NCI-H1436 (cell line): ENCODE results near the gene PRPF40B.

Experiments
- DNase-seq: peaks from one replicate; lab custom pipeline; 2025; lab: John Stamatoyannopoulos, UW

The PRPF40B gene

DNA sequence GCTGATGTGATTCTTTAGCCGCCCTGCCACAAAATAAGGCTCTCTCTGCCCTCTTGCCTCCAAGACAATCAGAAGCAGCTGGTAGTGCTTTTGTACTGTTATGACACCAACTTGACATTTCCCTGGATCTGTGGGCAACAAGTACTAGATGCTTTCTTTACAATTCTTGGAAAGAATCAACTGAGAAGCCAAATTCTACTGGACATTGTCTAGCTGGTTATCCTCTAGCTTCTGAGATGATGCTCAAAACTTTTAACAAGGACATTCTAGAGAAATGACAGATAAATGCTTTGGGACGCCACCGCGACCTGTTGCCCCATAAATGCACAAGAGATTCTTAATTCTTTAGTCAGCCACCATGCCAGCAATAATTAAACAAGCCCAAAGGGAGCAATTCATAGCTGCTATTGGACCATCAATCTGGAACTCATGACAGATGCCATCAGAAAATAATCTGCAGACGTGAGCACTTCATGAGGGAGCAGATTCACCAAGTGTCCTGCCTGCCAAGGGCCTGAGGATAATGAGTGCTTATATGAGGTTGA, 61.0 kb downstream of the PRPF40B start:
- no peak for DNase-seq

DNA sequence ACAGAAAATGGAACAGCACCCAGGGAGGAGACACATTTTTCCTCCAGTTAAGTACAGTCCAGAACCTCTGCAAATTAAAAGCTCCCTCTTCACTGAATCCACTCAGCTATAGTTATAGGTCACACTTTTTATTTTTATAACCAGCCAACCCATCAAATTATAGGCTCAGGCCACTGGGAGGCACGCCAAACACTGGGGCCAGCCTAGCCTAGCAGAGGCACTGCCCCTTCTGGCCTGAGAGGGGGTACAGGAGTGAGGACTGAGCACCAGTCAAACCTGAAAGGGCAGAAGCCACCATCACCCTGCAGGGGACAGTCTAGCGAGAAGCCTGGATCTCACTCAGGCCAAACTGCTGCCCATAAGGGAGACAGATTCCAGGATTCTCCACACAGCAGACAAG, 64.6 kb downstream of the PRPF40B start:
- no peak for DNase-seq

DNA sequence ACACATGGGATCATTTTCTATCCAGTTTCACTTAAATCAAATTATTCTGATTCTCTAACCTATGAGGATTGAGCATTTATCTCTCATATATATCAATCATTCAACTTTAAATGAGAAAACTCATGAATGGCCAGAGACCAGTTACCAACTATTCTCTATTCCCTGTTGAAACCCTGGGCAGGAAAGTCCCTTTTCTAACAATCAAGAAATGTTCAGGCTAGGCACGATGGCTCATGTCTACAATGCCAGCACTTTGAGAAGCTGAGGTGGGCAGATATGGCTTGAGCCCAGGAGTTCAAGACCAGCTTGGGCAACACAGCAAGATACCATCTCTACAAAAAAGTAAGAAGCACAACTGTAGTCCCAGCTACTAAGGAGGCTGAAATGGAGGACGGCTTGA, 65.9 kb downstream of the PRPF40B start:
- no peak for DNase-seq

DNA sequence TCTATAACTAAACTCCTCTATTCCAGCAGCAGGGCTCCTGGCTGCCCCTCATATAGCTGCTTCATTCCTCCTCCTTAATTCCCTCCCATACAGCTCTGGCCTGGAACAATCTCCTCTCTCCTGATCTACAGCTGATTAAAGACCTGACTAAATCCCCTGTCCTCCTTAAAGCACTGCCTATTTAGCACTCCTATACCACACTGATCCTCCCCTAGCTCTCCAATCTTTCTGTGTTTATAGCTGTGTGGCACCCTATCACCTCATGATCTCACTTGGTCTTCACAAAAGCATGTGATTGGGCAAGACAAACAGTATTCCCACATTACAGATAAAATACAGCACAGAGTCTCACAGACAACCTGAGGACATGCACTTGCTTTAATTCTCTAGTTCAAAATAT, 66.4 kb downstream of the PRPF40B start:
- DNase-seq, result no peak

DNA sequence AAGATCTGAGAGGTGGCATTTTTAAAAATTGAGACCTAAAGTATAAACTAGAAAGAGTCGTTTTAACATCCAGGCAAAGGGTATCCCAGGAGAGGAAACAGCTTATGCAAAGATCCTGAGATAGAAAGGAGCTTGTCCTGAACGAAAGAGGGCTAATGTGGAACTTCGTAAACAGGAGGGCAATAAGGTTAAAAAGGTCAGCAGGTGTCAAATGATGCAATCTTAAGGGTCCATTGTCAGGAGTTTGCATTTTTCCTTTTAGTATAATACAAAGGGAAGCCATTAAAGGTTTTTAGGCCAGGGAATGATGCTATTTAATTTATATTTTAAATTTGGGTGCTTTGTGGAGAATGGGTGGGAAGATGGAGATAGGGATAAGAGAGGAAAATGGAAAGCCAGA, 69.5 kb downstream of the PRPF40B start:
- no peak for DNase-seq

DNA sequence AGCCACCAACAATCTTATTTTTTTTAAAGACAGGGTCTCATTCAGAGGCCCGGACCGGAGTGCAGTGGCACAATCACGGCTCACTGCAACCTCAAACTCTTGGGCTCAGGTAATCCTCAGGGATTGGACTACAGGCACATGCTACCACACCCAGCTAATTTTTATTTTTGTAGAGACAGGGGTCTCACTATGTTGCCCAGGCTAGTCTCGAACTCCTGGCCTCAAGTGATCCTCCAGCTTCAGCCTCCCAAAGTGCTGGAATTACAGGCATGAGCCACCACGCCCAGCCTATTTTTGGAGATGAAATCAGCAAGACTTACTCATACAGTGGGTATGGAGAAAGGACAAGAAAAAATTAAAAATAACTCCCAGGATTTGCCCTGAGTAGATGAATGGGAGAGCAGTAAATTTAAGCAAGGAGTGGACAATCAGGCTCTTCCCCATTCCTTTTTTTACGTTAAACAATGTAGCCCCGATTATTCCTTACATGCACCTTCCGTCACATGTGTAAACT, 70.6 kb downstream of the PRPF40B start:
- no peak for DNase-seq
